Nephron (organoid): ENCODE data around the gene NCDN.
"Not testable (repeated sequence)": the region's sequence is repeated elsewhere in the genome, so short reads cannot be mapped to it uniquely, and the experiment has no call there.

ENCODE experiments used
- H3K27ac Mint-ChIP-seq, 3 experiments: 2 replicates each; pipeline ENCODE4 v1.8.0; 2020; ENCODE audit warnings: mixed read lengths in 3 of 3, mild to moderate bottlenecking in 2 of 3, moderate library complexity in 1 of 3
- H3K27me3 Mint-ChIP-seq: 2 replicates; pipeline ENCODE4 v1.8.0; 2021; ENCODE audit warnings: low read depth, mild to moderate bottlenecking, moderate library complexity, mixed read lengths
- H3K36me3 Mint-ChIP-seq: 2 replicates; pipeline ENCODE4 v1.8.0; 2020; ENCODE audit warnings: low read depth, mixed read lengths
- H3K4me1 Mint-ChIP-seq: 2 replicates; pipeline ENCODE4 v1.8.0; 2020; ENCODE audit warnings: mixed read lengths
- H3K4me3 Mint-ChIP-seq, 3 experiments: 2 replicates each; pipeline ENCODE4 v1.8.0; 2020; ENCODE audit warnings: mild to moderate bottlenecking in 3 of 3, mixed read lengths in 3 of 3, moderate library complexity in 2 of 3
- H3K9me3 Mint-ChIP-seq: 2 replicates; pipeline ENCODE4 v1.8.0; 2020; ENCODE audit warnings: mixed read lengths
- TF ChIP-seq, protein P1 (sequence below), 3 experiments: fragments of 200-600 bp; sonication (generic); IDR thresholded peaks; one replicate each; pipeline ENCODE4 v1.5.0; 2021; ENCODE audit warnings: antibody characterized with exemption in 3 of 3; ENCODE audit not compliant: unreplicated experiment in 3 of 3

Gene NCDN

DNA sequence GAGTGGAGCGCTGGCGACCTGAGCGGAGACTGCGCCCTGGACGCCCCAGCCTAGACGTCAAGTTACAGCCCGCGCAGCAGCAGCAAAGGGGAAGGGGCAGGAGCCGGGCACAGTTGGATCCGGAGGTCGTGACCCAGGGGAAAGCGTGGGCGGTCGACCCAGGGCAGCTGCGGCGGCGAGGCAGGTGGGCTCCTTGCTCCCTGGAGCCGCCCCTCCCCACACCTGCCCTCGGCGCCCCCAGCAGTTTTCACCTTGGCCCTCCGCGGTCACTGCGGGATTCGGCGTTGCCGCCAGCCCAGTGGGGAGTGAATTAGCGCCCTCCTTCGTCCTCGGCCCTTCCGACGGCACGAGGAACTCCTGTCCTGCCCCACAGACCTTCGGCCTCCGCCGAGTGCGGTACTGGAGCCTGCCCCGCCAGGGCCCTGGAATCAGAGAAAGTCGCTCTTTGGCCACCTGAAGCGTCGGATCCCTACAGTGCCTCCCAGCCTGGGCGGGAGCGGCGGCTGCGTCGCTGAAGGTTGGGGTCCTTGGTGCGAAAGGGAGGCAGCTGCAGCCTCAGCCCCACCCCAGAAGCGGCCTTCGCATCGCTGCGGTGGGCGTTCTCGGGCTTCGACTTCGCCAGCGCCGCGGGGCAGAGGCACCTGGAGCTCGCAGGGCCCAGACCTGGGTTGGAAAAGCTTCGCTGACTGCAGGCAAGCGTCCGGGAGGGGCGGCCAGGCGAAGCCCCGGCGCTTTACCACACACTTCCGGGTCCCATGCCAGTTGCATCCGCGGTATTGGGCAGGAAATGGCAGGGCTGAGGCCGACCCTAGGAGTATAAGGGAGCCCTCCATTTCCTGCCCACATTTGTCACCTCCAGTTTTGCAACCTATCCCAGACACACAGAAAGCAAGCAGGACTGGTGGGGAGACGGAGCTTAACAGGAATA, 19.7 kb downstream of the NCDN start:
- peaks cover 18% of the 10 kb centered on the region for H3K4me1 Mint-ChIP-seq
- H3K9me3 Mint-ChIP-seq, result no peaks in the 10 kb centered on the region
- TF ChIP-seq, protein P1, sequence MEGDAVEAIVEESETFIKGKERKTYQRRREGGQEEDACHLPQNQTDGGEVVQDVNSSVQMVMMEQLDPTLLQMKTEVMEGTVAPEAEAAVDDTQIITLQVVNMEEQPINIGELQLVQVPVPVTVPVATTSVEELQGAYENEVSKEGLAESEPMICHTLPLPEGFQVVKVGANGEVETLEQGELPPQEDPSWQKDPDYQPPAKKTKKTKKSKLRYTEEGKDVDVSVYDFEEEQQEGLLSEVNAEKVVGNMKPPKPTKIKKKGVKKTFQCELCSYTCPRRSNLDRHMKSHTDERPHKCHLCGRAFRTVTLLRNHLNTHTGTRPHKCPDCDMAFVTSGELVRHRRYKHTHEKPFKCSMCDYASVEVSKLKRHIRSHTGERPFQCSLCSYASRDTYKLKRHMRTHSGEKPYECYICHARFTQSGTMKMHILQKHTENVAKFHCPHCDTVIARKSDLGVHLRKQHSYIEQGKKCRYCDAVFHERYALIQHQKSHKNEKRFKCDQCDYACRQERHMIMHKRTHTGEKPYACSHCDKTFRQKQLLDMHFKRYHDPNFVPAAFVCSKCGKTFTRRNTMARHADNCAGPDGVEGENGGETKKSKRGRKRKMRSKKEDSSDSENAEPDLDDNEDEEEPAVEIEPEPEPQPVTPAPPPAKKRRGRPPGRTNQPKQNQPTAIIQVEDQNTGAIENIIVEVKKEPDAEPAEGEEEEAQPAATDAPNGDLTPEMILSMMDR (IDR thresholded peaks at IDR 0.05; ENCODE audit: unreplicated experiment in 3 of 3), result no peak
- no peaks in the 10 kb centered on the region for H3K36me3 Mint-ChIP-seq
- peaks cover 76% of the 10 kb centered on the region for H3K27me3 Mint-ChIP-seq
- H3K27ac Mint-ChIP-seq, result no peak overlapping the region
- peak overlapping the region; percentile 24 to 46 (median 29) for H3K4me3 Mint-ChIP-seq

DNA sequence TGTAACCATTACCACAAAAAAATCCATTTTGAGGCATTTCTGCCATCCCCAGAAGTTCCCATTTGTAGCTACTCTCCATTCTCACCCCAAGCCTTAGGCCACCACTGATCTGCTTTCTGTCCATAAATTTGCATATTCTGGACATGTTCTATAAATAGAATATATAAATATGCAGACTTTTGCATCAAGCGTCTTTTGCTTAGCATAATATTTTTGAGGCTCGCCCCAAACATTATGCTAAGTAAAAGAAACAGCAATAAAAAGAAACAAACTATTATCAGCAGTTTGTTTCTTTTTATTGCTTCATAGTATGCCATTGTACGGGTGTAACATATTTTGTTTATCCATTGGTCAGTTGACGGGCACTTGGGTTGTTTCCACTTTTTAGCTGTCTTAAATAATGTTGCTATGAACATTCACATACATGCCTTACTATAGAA, 23.4 kb downstream of the NCDN start:
- peaks cover 10% of the 10 kb centered on the region for H3K4me1 Mint-ChIP-seq
- TF ChIP-seq, protein P1 (IDR thresholded peaks at IDR 0.05; ENCODE audit: unreplicated experiment in 3 of 3), result no peak
- no peaks in the 10 kb centered on the region for H3K36me3 Mint-ChIP-seq
- peak overlapping the region in 1 of 3 experiments; percentile 13 for H3K4me3 Mint-ChIP-seq
- H3K9me3 Mint-ChIP-seq, result no peaks in the 10 kb centered on the region
- H3K27ac Mint-ChIP-seq, result no peak overlapping the region
- peaks cover 51% of the 10 kb centered on the region for H3K27me3 Mint-ChIP-seq

DNA sequence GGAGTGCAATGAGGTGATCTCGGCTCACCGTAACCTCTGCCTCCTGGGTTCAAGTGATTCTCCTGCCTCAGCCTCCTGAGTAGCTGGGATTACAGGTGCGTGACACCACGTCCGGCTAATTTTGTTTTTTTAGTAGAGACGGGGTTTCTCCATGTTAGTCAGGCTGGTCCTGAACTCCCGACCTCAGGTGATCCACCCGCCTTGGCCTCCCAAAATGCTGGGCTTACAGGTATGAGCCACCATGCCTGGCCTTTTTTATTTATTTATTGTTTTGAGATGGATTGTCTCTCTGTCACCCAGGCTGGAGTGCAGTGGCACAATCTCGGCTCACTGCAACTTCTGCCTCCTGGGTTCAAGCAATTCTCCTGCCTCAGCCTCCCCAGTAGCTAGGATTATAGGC, 24.0 kb downstream of the NCDN start:
- not testable (repeated sequence) for H3K36me3 Mint-ChIP-seq, H3K4me3 Mint-ChIP-seq, H3K9me3 Mint-ChIP-seq, H3K27ac Mint-ChIP-seq
- Mint-ChIP-seq H3K4me1 (peaks cover 10% of the 10 kb centered on the region), H3K27me3 (peaks cover 44% of the 10 kb centered on the region)

DNA sequence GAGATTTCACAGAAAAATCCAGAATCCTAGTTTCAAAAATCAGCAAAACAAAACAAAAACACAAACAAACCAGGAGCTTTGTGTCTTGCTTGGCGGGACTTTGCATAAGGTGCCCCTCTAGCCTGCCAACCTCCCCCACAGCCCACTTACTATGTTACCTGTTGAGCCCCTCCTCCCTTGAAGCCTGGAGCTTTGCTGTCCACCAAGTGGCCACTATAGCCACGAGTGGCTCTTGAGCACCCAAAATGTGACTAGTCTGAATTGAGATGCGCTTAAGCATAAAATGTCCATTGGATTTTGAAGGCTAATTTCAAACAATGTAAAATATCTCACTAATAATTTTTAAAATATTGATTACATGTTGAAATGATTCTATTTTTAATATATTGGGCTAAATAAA, 27.7 kb downstream of the NCDN start:
- Mint-ChIP-seq H3K27ac (no peak overlapping the region), H3K4me3 (no peak overlapping the region), H3K36me3 (no peaks in the 10 kb centered on the region), H3K4me1 (no peaks in the 10 kb centered on the region), H3K9me3 (no peaks in the 10 kb centered on the region), H3K27me3 (peaks cover 10% of the 10 kb centered on the region)
- TF ChIP-seq, protein P1 (IDR thresholded peaks at IDR 0.05; ENCODE audit: unreplicated experiment in 3 of 3), result no peak

DNA sequence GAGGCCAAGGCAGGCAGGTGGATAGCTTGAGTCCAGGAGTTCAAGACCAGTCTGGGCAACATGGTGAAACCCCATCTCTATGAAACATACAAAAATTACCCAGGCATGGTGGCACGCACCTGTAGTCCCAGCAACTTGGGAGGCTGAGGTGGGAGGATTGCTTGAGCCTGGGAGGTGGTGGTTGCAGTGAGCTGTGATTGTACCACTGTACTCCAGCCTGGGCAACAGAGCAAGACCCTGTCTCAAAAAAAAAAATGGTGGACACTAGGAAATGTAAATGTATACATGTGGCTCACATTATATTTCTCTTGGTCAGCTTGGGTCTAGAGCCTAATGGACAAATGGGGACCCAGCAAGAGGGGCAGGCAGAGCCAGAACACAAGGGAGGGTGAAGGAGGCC, 28.2 kb downstream of the NCDN start:
- not testable (repeated sequence) for H3K27ac Mint-ChIP-seq, H3K9me3 Mint-ChIP-seq, H3K4me1 Mint-ChIP-seq, H3K36me3 Mint-ChIP-seq, H3K4me3 Mint-ChIP-seq
- peaks cover 10% of the 10 kb centered on the region for H3K27me3 Mint-ChIP-seq

DNA sequence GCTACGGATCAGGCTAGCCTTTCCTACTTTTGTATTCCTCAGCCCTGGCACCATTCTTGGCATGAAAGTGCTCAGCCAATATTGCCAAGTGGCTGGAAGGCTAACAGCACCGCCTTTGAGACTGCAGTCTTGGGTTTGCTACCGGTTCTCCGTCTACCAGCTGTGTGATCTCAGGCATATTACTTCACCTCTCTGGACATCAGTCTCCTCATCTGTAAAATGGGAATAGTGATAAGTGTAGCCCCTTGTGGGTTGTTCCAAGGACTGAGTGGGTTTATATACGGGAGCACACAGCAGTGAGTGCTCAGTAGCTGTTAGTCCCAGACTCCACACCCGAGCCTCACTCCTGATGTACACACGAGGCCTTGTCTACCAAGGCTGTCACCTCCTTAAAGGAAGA, 29.2 kb downstream of the NCDN start:
- Mint-ChIP-seq H3K36me3 (no peaks in the 10 kb centered on the region), H3K9me3 (no peaks in the 10 kb centered on the region), H3K27me3 (peaks cover 10% of the 10 kb centered on the region), H3K4me3 (no peak overlapping the region), H3K27ac (no peak overlapping the region), H3K4me1 (no peaks in the 10 kb centered on the region)
- TF ChIP-seq, protein P1 (IDR thresholded peaks at IDR 0.05; ENCODE audit: unreplicated experiment in 3 of 3), result no peak

DNA sequence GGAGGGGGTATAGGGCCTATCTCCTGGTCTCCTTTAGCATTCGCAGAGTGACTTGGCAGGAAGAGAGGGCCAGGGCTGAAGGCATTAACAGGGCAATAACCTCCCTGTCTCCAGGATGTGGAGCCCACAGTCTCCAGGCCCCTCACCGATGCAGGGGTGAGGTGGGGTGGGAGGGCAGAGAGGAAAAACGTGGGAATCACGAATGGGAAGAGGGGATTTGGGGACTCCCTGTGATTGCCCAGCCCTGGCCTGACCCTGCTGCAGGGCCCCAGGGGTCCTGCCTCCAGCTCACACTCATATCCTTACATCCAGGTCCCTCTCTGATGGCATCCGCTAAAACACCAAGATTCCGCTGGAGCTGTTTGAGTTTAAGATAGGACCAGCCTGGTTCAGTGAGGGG, 30.1 kb downstream of the NCDN start:
- Mint-ChIP-seq H3K27me3 (peaks cover 7% of the 10 kb centered on the region), H3K4me1 (no peaks in the 10 kb centered on the region), H3K9me3 (no peaks in the 10 kb centered on the region), H3K4me3 (no peak overlapping the region), H3K27ac (no peak overlapping the region), H3K36me3 (no peaks in the 10 kb centered on the region)
- TF ChIP-seq, protein P1 (IDR thresholded peaks at IDR 0.05; ENCODE audit: unreplicated experiment in 3 of 3), result no peak
